ENCODE measurements around the gene CARD10.
"Not testable (repeated sequence)": the region's sequence is repeated elsewhere in the genome, so short reads cannot be mapped to it uniquely, and the experiment has no call there.

The CARD10 gene

DNA sequence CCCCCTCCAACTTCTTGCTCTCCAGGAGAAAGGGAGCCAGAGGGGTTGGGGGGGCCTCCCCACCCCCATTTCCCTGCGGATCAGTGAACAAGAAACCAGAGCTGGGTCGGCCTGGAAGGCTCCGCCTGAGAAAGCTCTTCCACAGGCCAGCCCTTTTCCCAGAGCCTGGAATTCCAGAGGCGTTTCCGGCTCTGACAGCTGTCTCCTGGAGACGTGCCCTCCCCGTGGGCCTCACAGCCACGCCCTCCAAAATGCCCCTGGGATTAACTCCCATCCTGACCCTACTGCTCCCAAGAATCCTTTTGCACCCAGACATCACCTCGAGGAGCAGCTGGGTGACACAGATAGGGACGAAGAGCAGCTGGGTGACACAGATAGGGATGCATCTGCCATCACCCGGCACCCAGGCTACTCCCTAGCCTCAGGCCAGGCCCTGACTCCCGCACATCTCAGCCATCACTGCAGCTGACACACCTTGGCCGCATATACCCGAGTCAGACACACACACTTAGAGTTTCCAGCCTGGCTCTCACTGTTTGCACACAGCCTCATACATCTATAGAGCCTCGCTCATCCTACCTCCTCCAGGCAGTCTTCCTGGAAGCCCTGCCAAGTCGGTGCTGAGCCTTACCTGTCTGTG lies 33.4 kb upstream of the CARD10 start:
- no peak for DNase-seq (ENCODE audit: low spot score)
- TF ChIP-seq, protein P1, sequence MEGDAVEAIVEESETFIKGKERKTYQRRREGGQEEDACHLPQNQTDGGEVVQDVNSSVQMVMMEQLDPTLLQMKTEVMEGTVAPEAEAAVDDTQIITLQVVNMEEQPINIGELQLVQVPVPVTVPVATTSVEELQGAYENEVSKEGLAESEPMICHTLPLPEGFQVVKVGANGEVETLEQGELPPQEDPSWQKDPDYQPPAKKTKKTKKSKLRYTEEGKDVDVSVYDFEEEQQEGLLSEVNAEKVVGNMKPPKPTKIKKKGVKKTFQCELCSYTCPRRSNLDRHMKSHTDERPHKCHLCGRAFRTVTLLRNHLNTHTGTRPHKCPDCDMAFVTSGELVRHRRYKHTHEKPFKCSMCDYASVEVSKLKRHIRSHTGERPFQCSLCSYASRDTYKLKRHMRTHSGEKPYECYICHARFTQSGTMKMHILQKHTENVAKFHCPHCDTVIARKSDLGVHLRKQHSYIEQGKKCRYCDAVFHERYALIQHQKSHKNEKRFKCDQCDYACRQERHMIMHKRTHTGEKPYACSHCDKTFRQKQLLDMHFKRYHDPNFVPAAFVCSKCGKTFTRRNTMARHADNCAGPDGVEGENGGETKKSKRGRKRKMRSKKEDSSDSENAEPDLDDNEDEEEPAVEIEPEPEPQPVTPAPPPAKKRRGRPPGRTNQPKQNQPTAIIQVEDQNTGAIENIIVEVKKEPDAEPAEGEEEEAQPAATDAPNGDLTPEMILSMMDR (IDR thresholded peaks at IDR 0.05): no peak
- peak overlapping the region; percentile 63 to 87 for H3K27ac ChIP-seq
- H3K4me3 ChIP-seq: peak overlapping the region; percentile 4

DNA sequence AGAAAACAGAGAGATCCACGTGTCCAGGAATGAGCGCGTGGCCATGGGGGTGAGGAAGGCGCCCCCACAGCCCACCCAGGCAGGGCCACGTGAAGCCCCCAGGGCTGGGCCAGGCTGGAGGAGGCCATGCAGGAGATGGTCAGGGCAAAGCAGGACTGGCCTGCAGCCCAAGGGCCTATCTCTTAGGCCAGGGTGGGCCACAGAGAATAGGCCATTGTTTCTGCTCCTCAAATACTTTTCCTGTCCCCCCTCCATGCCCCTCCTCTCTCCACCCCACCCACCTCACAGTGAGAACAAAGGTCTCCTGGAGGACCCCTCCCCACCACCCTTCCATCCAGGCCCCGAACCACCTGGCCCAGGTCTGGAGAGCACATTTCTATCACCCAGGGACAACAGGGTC lies 32.8 kb upstream of the CARD10 start:
- Histone ChIP-seq H3K27ac (peak overlapping the region; percentile 63 to 87), H3K4me3 (peak overlapping the region; percentile 4)
- TF ChIP-seq, protein P1 (IDR thresholded peaks at IDR 0.05): no peak
- DNase-seq (ENCODE audit: low spot score): no peak

DNA sequence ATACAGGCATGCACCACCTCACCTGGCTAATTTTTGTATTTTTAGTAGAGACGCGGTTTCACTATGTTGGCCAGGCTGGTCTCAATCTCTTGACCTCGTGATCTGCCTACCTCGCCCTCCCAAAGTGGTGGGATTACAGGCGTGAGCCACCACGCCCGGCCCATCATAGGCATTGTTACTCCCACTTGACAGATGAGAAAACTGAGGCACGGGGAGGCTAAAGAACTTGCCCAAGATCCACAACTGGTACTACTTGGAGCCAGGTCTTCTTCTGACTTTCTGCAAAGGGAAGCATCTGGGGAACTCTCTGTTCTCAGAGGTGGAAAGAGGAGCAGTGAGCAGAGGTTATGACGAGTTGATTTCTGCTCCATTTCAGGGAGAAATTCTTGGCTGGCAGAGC lies 31.7 kb upstream of the CARD10 start:
- DNase-seq (ENCODE audit: low spot score); H3K4me3 ChIP-seq: not testable (repeated sequence)
- H3K27ac ChIP-seq: peak overlapping the region in 1 of 2 donors; percentile 87

DNA sequence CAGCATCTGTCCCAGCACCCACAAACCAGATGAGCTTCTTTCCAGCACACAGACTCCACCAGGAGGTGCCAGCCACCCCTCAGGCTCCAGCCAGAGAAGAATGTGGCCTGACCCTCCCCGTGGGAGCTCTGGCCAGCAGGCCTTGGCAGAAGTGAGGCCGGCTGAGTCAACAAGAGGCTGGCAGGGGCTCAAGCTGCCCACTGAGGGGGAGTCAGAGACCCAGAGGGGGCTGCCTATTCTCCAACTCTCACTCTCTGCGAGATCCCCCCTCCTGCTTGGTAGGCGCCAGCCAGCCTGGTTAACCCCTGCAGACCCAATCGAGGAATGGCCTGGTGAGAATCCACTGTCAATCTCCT lies 30.5 kb upstream of the CARD10 start:
- TF ChIP-seq, protein P1 (IDR thresholded peaks at IDR 0.05): peak; percentile 27
- Histone ChIP-seq H3K4me3 (no peak overlapping the region), H3K27ac (peak overlapping the region; percentile 61 to 68)
- DNase-seq (ENCODE audit: low spot score): peak; percentile 88

DNA sequence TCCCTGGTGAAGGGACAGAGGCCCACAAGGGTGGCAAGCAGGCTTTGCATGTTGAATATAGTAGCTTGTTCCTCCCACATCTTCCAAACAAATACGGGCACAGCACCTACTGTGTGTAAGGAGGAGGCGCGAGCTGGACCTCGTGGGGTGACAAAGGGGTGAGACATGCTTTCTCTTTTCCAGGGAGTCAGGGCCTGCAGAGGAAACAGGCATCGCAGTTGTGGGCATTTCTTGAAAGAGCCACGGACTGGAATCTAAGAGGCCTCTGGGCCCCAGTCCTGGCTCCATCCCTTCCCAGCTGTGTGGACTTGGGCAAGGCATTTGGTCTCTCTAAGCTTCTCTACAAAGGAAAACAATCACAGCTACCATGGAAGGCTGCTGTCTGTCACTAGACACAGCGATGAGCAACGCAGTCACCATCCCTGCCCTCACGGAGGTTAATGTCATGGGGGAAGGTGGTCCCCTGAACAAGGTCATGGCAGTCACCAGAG lies 28.1 kb upstream of the CARD10 start:
- TF ChIP-seq, protein P1 (IDR thresholded peaks at IDR 0.05): no peak
- DNase-seq (ENCODE audit: low spot score): peak; percentile 74
- Histone ChIP-seq H3K27ac (peak overlapping the region; percentile 98 to 99), H3K4me3 (no peak overlapping the region)

DNA sequence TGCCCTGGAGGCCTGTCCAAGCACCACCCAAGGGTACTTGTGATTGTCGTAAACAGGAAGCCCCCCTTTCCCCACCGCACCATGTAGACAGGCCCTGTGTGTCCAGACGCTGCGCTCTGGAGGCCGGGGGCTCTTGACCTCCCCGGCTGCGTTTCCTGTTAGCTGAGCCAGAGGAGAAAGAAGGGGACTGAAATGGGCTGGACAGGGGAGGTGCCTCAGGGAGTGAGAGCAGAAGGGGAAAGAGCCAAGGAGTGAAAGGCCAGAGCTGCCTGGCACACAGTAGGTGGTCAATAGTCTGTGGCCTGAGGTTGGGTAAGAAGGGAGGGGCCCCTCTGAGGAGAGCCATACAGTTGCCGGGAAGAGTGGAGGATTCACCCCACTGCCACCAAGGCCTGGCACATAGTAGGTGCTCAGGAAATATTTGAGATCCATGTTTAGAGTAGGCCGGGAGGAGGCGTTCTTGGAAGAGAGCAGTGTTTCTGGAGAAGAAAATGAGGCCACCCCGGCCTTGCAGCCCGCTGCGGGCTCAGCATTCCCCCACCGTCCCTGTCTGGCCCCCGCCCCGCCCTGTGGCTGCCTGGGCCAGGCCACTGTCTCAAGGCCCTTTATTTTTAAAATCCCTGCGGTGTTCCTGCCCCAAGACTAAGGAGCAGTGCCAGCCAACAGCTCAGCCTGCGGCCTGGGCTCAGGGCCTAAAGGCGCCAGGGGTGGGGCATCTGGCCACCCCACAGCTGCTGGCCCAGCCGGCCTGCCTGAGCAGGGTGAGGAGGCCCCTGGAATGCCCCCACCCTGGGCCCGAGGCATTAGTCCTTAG lies 27.4 kb upstream of the CARD10 start:
- TF ChIP-seq, protein P1 (IDR thresholded peaks at IDR 0.05): no peak
- DNase-seq (ENCODE audit: low spot score): peak; percentile 87
- peak overlapping the region; percentile 98 to 99 for H3K27ac ChIP-seq
- peak overlapping the region; percentile 44 for H3K4me3 ChIP-seq

DNA sequence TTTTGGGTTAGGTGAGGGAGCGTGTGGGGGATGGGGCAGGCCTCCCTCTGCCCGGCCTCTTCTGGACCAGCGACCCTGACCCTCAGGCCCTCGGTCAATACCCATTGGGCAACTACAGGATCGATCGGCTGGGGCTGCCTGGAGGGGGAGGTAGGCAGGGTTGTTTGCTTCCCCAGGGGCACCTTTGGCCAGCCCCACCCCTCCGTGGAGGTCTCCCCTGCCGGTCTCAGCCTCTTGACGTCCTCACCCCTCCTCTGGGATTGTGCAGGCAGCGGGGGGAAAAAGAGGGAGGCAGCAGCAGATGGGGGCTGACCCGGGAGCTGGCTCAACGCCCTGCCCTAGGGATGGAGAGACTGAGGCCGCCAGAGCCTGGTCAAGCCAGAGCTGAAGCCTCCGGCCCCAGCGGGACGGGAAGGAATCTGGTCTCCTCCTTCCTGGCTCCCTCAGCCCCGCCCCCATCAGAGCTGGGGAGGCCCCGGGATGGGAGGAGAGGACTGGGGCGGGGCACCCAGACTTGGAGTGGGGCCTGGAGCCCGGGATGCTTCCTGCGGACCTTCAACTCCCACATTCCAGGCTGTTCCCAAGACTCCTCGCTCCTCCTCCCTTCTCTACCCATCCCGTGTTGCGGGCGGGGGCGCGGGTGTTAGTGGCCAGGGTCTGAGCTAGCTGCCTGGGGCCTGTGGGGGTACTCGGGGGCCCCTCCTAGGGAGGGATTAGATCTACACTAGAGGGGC lies 26.7 kb upstream of the CARD10 start:
- DNase-seq (ENCODE audit: low spot score): peak; percentile 95
- H3K4me3 ChIP-seq: peak overlapping the region; percentile 44
- peak overlapping the region; percentile 98 to 99 for H3K27ac ChIP-seq
- TF ChIP-seq, protein P1 (IDR thresholded peaks at IDR 0.05): no peak

Measured in coronary artery (tissue), 2 donors.